Epithelial cell of proximal tubule (primary cell): ENCODE data around the gene MYCBPAP. TPM values are rescaled to one million over a fixed set of nuclear protein-coding genes. Genes with fewer than 3 reads are reported as not detected.

ENCODE experiments used
- DNase-seq: peaks from one replicate; pipeline ENCODE4 v3.0.0-alpha.2; 2011; ENCODE audit warnings: low read depth
- H3K4me3 ChIP-seq: 2 replicates; pipeline ENCODE4 v1.5.1; 2011; ENCODE audit warnings: low read depth, mild to moderate bottlenecking, low read length
- total RNA-seq: library from RNA; depleted of rRNA; stranded (reverse); fragments of >200 nt; gene quantifications from 2 replicates; pipeline ENCODE4 v1.2.3, GENCODE V29; 2015
- TF ChIP-seq, protein P1 (sequence below): conservative IDR thresholded peaks from 2 replicates; pipeline ENCODE4 v1.5.1; 2012; ENCODE audit warnings: low read depth, mild to moderate bottlenecking, low read length

Gene MYCBPAP
- total RNA-seq, 1 donor from 2014 or later: 0.58 TPM

DNA sequence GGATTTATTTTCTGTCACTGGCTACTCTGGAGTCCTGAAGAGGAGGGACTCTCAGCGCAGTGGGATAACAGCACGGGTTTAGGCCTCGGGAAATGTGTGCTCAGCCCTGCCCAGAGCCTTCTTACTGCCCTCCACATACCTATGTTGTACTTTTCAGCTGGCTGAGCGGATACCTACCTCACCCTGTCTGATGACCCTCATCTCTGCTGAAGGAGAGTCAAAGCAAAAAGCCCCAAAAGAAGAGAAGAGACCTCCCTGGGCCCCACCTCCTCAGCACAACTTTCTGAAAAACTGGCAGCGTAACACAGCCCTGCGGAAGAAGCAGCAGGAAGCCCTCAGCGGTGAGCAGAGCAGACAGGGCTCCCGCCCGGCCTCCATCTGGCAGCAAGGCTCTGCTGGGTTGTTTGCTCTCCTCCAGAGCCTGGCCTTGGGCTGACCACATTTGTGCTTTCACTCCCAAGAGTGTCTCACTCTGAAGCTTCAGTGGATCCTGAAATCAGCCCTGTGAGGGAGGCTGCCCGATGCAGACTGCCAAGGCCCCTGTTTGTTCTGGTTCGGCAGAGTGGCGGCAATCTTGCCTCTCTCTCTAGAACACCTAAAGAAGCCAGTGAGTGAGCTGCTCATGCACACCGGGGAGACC lies 10.3 kb downstream of the MYCBPAP start:
- TF ChIP-seq, protein P1, sequence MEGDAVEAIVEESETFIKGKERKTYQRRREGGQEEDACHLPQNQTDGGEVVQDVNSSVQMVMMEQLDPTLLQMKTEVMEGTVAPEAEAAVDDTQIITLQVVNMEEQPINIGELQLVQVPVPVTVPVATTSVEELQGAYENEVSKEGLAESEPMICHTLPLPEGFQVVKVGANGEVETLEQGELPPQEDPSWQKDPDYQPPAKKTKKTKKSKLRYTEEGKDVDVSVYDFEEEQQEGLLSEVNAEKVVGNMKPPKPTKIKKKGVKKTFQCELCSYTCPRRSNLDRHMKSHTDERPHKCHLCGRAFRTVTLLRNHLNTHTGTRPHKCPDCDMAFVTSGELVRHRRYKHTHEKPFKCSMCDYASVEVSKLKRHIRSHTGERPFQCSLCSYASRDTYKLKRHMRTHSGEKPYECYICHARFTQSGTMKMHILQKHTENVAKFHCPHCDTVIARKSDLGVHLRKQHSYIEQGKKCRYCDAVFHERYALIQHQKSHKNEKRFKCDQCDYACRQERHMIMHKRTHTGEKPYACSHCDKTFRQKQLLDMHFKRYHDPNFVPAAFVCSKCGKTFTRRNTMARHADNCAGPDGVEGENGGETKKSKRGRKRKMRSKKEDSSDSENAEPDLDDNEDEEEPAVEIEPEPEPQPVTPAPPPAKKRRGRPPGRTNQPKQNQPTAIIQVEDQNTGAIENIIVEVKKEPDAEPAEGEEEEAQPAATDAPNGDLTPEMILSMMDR: no peak
- H3K4me3 ChIP-seq: no peak overlapping the region
- no peak for DNase-seq

DNA sequence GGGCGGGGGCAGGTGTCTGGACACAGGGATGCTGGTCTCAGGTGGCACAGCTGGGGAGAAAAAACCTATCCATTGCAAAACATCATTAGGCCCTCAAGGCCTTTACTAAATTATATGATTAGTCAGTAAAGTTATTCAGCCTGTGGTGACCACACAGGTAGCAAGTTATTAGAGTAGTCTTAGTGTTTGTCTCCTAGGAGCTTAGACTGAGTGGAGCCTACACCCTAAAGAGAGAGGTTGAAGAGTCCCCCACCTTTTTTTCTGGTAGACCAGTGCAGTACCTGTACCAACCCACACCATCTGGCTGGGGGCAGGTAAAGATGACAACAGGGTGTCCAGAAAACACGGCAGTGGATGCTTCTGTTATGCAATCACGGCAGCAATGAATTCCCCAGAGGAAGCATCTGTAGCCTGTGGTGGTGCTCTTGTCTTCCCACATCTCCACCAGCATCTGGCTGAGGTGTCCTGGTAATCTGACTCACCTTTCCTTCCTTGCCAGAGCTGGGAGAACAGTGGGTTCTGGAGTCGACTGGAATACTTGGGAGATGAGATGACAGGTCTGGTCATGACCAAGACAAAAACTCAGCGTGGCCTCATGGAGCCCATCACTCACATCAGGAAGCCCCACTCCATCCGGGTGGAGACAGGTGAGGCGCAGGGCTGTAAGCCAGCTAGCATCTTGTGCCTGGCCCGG lies 11.0 kb downstream of the MYCBPAP start:
- no peak overlapping the region for H3K4me3 ChIP-seq
- TF ChIP-seq, protein P1: no peak
- no peak for DNase-seq

DNA sequence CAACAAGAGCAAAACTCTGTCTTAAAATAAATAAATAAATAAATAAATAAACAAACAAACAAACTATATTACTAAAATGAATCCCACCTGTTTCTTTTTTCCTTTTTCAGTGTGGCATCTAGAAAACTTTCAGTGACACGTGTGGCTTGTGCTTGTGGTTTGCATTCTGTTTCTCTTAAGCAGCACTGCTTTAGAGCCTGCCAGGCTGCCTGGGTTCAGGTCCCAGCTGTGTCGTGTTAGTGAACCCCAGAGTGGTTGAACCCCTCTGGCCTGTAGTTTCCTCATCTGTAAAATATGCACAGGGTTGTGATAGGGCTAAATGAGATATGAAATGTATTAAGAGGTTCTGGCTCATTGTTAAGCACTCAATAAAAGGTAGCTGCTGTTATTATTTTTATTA lies 12.2 kb downstream of the MYCBPAP start:
- TF ChIP-seq, protein P1: no peak
- DNase-seq: no peak
- no peak overlapping the region for H3K4me3 ChIP-seq

DNA sequence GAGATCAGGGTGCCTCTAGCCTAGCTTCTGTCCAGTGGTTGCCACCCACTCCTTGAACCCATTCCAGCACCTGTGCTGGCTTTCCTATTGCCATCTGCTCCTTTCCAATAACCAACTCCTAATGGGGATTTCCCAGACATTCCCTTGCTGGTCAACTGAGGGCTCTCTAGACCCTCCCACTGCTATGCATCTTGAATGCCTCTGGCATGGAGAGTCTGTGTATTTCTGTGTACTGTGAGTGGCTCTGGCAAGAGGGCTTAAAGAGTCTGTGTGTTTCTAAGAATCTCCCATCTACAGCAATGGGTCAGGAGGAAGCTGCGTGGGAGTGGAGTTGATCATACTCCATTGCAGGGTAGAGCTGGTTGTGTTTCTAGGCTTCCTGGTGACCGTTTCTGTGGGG lies 13.3 kb downstream of the MYCBPAP start:
- H3K4me3 ChIP-seq: no peak overlapping the region
- TF ChIP-seq, protein P1: no peak
- no peak for DNase-seq

DNA sequence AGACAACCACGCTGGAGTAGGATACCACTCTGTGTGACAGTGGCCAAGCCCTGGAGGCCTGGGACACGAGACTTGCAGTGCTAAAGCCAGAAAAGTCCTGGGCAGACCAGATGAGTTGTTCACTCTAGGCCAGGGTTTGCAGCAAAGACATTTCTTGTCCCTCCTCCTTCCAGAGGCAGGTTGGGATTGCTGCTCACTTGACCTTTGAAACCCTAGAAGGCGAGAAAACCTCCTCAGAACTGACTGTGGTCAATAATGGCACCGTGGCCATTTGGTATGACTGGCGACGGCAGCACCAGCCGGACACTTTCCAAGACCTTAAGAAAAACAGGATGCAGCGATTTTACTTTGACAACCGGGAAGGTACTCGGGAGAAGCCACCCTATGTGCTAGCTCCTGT lies 14.5 kb downstream of the MYCBPAP start:
- DNase-seq: no peak
- H3K4me3 ChIP-seq: no peak overlapping the region
- TF ChIP-seq, protein P1: no peak

DNA sequence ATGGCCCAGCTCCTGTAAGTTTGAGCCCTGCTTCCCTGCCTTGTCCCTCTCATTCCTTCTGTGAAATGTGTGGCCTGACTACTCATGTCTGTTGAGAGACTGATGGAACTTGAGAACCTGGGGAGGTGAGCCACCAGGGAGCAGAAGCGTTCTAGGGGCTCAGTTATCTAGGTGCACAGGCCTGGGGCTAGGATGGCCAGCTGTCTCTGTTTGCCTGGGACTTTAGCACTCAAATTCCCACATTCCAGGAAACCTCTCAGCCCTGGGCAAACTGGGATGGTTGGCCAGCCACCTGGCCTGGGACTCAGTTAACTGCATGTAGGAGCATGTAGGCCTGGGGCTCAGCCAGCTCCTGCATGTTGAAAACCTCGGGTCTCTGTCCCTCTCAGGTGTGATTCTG lies 15.0 kb downstream of the MYCBPAP start:
- no peak overlapping the region for H3K4me3 ChIP-seq
- TF ChIP-seq, protein P1: no peak
- DNase-seq: no peak

DNA sequence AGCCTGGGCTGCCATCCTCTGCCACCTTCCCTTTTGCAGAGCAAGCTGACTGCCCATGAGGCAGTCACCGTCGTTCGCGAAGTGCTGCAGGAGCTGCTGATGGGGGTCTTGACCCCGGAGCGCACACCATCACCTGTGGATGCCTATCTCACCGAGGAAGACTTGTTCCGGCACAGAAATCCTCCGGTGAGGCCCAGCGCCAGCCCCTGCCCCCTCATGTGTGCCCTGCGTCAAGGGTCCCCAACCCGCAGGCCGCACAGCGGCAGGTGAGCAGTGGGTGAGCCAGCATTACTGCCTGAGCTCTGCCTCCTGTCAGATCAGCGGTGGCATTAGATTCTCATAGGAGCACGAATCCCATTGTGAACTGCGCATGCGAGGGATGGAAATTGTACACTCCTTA lies 16.6 kb downstream of the MYCBPAP start:
- DNase-seq: no peak
- TF ChIP-seq, protein P1: no peak
- no peak overlapping the region for H3K4me3 ChIP-seq
